ENCODE results near the gene NLRP1. TPM values are rescaled to one million over a fixed set of nuclear protein-coding genes. Genes with fewer than 3 reads are reported as not detected.

Gene NLRP1
- polyA plus RNA-seq, 1 donor from 2014 or later, result 255 TPM

- Histone ChIP-seq H3K4me2 (ENCODE audit: low read length) (no peak overlapping the region), H3K36me3 (ENCODE audit: insufficient read depth, low read length) (no peaks in the 10 kb centered on the region), H2AFZ (ENCODE audit: low read depth, low read length) (no peak overlapping the region), H3K4me3 (ENCODE audit: low read length) (no peak overlapping the region), H3K79me2 (replicated peaks; ENCODE audit: insufficient read depth, low read length) (peaks cover 18% of the 10 kb centered on the region), H4K20me1 (ENCODE audit: insufficient read depth) (no peaks in the 10 kb centered on the region), H3F3A (ENCODE audit: insufficient read depth, low read length, poor library complexity, severe bottlenecking) (no peaks in the 10 kb centered on the region), H3K9me2 (ENCODE audit: insufficient read depth, low read length) (no peaks in the 10 kb centered on the region), H3K9me3 (ENCODE audit: low read length) (no peaks in the 10 kb centered on the region), H3K27ac (ENCODE audit: low read length) (no peak overlapping the region), H3K27me3 (ENCODE audit: insufficient read depth, low read depth, low read length) (no peaks in the 10 kb centered on the region), H3K9ac (ENCODE audit: low read length) (no peak overlapping the region)
- no peak for TF ChIP-seq SMC3 (conservative IDR thresholded peaks at IDR 0.05; ENCODE audit: poor library complexity)
These were observed 81.8 kb downstream of the NLRP1 start for GRCh38 chr17:5502552-5502951.

DNA sequence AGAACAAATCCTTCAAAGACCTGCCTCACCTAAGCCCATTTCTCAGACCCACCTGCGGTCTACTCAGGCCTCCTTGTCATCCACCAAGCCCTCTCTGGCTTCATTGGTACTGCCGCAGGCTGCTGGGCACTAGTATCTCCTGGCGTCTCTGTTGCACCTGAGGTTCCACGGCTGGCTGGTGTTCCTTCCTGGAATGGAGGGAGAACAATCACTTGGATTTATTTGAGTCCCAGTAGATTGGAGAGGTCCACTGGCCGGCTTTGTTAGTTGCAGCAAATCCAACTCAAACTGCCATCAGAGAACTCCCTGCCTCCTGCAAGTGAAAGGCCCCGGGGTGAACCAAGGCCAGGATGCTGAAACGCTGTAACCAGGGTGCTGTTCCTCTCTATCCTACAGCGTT is 82.6 kb downstream of the NLRP1 start:
- H3K4me3 ChIP-seq (ENCODE audit: low read length), result peak overlapping the region; percentile 97
- TF ChIP-seq POLR2AphosphoS5 (IDR thresholded peaks at IDR 0.05) (no peak), SMC3 (conservative IDR thresholded peaks at IDR 0.05; ENCODE audit: poor library complexity) (no peak), MXI1 (conservative IDR thresholded peaks at IDR 0.05; ENCODE audit: poor library complexity, severe bottlenecking) (no peak), EP300 (conservative IDR thresholded peaks at IDR 0.05; ENCODE audit: poor library complexity, severe bottlenecking) (no peak), EZH2 (IDR thresholded peaks at IDR 0.05; ENCODE audit: borderline replicate concordance, insufficient read depth, low read length, poor library complexity, severe bottlenecking) (no peak), TAF1 (IDR thresholded peaks at IDR 0.05; ENCODE audit: low read depth) (no peak), RAD21 (conservative IDR thresholded peaks at IDR 0.05) (no peak)
- TF ChIP-seq, protein P1, sequence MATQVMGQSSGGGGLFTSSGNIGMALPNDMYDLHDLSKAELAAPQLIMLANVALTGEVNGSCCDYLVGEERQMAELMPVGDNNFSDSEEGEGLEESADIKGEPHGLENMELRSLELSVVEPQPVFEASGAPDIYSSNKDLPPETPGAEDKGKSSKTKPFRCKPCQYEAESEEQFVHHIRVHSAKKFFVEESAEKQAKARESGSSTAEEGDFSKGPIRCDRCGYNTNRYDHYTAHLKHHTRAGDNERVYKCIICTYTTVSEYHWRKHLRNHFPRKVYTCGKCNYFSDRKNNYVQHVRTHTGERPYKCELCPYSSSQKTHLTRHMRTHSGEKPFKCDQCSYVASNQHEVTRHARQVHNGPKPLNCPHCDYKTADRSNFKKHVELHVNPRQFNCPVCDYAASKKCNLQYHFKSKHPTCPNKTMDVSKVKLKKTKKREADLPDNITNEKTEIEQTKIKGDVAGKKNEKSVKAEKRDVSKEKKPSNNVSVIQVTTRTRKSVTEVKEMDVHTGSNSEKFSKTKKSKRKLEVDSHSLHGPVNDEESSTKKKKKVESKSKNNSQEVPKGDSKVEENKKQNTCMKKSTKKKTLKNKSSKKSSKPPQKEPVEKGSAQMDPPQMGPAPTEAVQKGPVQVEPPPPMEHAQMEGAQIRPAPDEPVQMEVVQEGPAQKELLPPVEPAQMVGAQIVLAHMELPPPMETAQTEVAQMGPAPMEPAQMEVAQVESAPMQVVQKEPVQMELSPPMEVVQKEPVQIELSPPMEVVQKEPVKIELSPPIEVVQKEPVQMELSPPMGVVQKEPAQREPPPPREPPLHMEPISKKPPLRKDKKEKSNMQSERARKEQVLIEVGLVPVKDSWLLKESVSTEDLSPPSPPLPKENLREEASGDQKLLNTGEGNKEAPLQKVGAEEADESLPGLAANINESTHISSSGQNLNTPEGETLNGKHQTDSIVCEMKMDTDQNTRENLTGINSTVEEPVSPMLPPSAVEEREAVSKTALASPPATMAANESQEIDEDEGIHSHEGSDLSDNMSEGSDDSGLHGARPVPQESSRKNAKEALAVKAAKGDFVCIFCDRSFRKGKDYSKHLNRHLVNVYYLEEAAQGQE (IDR thresholded peaks at IDR 0.05; ENCODE audit: borderline replicate concordance), result no peak
- TF ChIP-seq, protein P2, sequence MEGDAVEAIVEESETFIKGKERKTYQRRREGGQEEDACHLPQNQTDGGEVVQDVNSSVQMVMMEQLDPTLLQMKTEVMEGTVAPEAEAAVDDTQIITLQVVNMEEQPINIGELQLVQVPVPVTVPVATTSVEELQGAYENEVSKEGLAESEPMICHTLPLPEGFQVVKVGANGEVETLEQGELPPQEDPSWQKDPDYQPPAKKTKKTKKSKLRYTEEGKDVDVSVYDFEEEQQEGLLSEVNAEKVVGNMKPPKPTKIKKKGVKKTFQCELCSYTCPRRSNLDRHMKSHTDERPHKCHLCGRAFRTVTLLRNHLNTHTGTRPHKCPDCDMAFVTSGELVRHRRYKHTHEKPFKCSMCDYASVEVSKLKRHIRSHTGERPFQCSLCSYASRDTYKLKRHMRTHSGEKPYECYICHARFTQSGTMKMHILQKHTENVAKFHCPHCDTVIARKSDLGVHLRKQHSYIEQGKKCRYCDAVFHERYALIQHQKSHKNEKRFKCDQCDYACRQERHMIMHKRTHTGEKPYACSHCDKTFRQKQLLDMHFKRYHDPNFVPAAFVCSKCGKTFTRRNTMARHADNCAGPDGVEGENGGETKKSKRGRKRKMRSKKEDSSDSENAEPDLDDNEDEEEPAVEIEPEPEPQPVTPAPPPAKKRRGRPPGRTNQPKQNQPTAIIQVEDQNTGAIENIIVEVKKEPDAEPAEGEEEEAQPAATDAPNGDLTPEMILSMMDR (IDR thresholded peaks at IDR 0.05; ENCODE audit: poor library complexity, severe bottlenecking), result no peak
- peak overlapping the region; percentile 93 for H3K9ac ChIP-seq (ENCODE audit: low read length)
- peaks cover 18% of the 10 kb centered on the region for H3K79me2 ChIP-seq (replicated peaks; ENCODE audit: insufficient read depth, low read length)
- H3F3A ChIP-seq (ENCODE audit: insufficient read depth, low read length, poor library complexity, severe bottlenecking), result no peaks in the 10 kb centered on the region
- H4K20me1 ChIP-seq (ENCODE audit: insufficient read depth), result no peaks in the 10 kb centered on the region
- no peaks in the 10 kb centered on the region for H3K27me3 ChIP-seq (ENCODE audit: insufficient read depth, low read depth, low read length)
- peak overlapping the region; percentile 42 for H3K4me2 ChIP-seq (ENCODE audit: low read length)
- H3K27ac ChIP-seq (ENCODE audit: low read length), result peak overlapping the region; percentile 96
- no peaks in the 10 kb centered on the region for H3K9me2 ChIP-seq (ENCODE audit: insufficient read depth, low read length)
- H3K9me3 ChIP-seq (ENCODE audit: low read length), result no peaks in the 10 kb centered on the region
- H2AFZ ChIP-seq (ENCODE audit: low read depth, low read length), result no peak overlapping the region
- no peaks in the 10 kb centered on the region for H3K36me3 ChIP-seq (ENCODE audit: insufficient read depth, low read length)
